Measurements from ENCODE around the gene MOBP.
"Not testable (repeated sequence)": the region's sequence is repeated elsewhere in the genome, so short reads cannot be mapped to it uniquely, and the experiment has no call there.

MOBP gene

DNA sequence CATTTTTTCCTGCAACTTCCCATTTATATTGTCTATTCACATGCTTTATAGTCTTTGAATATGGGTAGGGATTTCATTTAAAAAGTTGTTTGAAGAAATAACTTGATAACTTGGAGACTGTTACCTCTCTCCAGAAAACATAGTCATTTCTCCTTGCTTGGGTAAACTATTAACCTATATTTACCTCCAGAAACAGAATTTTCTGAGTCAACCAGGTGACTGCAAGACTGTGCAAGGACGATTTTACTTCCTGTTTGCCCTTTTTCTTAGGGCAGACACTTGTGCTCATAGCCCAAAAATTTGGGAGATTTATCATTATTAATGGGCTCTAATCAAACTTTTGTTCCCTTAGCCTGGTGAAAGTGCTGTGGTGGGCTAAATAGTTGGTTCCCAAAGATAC, 14.3 kb upstream of the MOBP start:
- no peak for DNase-seq

DNA sequence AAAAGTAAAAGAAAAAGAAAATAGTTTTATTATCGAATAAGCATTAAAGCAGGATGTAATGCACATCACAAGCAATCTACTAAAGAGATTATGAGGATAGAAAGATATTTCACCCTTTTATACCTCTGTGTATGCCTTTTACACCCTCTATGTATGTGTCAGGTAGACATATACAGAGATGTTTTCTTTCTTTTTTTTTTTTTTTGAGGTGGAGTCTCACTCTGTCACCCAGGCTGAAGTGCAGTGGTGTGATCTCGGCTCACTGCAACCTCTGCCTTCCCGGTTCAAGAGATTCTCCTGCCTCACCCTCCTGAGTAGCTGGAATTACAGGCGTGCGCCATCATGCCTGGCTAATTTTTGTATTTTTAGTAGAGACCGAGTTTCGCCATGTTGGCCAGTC, 13.6 kb upstream of the MOBP start:
- DNase-seq: not testable (repeated sequence)

- DNase-seq: no peak
Observed at GRCh38 chr3:39454591-39455217, 12.8 kb upstream of the MOBP start.

DNA sequence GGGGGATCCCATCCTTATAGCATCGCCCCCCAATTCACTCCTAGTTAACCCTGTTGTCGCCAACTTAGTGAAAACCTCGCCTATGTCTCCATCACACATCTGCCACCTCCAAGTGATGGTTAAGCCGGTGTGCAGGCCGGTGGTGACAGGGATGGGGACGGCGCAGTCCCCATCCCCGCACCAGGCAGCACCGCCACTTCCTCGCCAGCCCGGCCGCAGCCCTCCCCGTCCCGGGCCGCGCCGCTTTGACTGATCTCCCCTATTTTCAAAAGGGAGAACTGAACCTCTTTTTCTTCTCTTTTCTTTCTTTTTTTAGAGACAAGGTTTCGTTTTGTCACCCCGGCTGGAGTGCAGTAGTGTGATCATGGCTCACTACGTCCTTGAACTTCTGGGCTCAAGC, 11.3 kb upstream of the MOBP start:
- no peak for DNase-seq

DNA sequence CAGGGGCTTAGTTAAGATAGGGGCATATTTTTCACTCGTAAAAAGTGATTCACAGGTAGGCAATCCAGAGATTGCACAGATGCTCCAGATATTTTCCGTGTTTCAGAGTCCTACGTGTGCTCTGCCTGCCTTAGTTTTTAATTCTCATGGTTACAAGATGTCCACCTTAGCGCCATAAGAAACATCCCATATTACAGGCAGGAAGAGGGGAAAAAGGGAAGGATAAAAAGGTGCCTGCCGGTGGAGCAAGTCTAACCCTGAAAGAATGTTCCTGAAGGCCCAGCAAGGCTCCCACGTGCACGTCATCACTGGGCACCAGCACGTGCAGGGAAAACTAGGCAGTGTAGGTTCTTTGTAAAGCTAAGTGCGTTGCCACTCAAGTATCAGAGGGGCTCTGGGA, 10.1 kb upstream of the MOBP start:
- no peak for DNase-seq

DNA sequence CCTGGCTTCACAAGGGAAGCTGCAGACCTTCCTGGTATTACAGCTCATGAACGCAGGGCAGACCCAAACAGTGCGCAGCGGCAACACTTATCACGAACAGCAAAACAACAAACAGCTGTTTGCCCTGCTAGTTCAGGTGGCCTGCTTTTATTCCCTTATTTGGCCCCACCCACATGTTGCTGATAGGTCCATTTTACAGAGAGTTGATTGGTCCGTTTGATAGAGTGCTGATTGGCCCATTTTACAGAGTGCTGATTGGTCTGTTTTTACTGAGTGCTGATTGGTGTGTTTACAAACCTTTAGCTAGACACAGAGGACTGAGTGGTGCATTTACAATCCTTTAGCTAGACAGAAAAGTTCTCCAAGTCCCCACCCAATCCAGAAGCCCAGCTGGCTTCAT, 8.9 kb upstream of the MOBP start:
- not testable (repeated sequence) for DNase-seq

GRCh38 chr3:39460677-39461076, 6.8 kb upstream of the MOBP start:
- DNase-seq: no peak

DNA sequence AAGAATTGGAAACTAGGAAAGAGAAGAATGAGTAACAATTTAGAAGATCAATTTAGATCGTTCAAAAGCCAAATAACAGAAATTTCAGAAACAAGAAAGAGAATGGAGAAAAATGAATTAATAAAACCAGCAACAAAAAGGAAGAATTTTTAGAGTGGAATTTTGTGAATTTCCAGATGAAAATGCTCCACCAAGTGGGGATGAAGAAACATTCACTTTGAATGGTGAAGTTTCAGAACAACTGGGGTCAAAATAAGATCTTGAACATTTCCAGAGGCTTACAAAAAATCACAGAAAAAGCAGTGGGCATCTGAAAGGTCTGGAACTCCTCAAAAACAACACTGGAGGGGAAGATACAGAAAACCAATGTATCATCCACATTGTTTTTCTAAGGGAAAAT, 4.2 kb upstream of the MOBP start:
- DNase-seq: no peak

DNA sequence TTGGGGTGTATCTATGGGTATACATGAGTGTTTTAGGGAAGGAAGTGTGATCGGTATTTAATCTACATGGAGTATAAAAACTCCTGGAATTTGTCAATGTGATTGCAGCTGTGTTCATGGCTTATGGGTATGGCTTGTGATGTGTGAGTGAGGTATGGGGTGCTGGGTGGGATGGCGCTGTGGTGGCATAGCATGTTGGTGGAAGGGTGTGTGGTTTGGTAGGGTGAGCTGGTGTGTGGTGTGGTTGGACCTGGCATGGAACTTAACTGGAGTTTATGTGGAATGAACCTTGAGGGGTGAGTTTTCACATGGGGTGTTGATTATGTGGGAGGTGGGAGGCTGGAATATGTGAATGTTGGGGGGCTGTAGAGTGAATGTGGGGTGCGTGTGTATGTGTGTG, 492 bp upstream of the MOBP start:
- DNase-seq: no peak

DNA sequence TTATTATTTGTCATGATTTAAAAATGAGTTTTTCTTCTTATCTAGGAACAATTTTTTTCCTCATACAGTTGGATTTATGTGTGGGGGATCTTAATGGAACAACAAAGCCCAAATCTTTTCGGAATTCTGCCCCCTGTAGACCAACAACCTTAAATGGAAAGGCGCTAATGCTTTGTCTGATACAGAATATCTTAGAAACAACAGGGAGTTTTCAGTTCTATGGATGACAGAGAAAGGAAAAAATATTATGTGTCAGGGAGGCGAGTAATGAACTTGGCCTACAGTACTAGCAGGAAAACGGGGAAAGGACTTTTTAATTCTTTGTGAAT, 592 bp downstream of the MOBP start:
- DNase-seq: no peak

GRCh38 chr3:39469258-39469657, 1.8 kb downstream of the MOBP start:
- DNase-seq: no peak

GRCh38 chr3:39469945-39470344, 2.5 kb downstream of the MOBP start:
- no peak for DNase-seq

DNA sequence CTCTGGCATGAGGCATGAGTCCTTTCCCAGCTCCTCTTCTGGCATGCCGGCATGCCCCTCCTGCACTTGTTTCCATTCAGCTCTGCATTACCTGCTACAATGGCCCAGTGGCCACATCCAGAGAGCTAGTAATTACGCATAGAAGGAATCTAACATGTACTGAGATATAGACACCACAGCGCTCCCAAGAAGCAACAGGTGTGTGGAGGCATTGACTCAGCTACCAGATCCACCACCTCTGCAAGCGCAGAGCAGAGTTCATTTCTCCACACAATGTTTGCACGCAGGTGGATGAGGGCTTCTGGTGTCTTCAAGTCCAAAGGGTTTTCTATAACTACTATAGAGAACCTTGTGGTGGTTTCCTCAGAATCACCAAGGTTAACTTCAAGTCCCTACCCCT, 4.2 kb downstream of the MOBP start:
- DNase-seq: no peak

DNA sequence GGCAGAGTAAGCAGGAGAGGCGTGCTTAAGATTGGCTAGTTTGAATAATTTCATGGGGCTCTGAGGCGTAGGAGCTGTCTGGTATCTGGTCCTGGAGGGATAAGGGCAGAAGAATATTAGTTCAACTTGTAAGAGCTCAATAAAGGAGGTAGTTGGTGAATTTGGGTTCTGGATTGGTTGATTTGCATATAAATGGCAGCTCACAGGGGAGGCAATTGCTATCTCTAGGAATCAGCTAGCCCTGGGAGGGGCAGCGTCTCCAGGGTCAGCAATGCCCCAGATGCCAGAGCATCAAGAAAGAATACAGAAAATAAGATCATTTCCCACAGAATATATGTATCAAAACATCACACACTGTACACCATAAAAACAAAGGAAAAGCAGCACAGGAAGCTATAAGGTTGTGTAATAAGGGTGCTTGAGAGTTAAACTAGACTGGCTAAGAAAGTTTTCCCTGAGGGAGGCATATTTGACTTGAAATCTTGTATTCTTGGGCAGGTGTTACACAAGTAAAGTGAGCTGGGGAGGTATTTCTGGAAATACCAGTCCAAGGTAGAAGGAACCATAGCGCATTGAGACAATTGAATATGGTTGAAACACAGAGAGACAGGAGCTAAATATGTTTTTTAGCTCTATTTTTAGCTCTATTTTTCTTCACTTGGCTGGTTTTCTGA, 6.1 kb downstream of the MOBP start:
- DNase-seq: no peak

DNA sequence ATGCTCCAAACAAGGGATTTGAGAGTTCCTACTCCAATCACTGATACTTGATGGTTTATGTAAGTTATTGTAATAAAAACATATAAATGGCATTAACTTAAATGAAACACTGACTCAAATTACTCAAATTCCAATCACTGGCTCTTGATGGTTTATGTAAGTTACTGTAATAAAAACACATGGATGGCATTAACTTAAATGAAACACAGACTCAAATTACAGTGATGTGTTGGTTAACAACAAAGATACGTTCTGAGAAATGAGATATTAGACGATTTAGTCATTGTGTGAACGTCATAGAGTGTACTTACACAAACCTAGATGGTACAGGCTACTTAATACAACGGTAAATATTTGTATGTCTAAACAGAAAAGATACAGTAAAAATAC, 6.6 kb downstream of the MOBP start:
- no peak for DNase-seq

DNA sequence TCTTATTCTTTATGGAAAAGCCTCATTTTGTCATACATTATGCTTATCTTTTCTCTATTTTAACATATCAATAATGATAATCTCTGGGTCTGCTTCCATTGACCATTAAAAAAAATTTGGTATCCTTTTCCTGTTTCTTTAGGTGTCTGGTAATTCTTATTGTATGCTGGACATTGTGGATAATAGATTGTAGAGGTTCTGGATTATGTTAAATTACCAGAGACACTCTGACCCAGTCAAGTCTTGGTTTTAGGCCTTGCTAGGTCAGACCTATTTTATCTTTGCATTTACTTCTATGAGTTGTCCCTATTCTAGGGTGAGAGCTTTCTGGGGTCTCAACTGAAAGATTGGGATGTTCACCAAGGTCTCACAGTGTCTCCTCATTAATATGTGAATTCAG, 9.3 kb downstream of the MOBP start:
- DNase-seq: no peak

GRCh38 chr3:39478226-39478625, 10.7 kb downstream of the MOBP start:
- no peak for DNase-seq

DNA sequence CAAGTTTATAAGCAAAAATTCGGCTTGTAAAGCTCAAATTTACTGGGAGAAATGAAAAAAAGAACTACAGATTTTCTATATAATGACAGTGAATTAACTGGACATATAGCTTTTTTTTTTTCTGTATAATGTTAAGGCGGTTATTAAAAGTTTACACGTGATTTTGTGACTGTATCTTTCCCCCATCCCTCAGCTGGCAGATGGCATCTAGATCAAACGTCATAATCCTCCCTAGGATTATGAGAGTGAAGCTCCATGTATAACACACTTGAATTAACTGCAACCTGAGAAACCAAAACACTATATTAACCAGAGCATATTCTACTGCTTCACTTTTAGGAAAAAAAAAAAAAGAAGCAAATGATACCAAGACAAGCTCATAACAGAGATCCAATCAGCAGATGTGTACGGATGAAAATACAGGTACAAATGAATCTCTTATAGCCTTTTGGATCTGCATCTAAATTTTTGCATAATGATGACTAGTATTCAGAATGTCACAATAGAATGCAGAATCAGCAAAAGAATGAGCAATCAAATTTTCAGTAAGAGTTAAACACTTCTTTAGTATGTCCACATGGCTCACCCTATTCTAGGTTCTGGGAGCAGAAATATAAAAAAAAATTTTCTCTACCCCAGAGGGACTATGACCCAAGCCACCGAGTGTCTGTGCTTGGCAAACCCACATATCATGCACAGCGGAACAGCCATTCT, 12.4 kb downstream of the MOBP start:
- no peak for DNase-seq

- no peak for DNase-seq
Observed at GRCh38 chr3:39485547-39485946, 18.1 kb downstream of the MOBP start.

DNA sequence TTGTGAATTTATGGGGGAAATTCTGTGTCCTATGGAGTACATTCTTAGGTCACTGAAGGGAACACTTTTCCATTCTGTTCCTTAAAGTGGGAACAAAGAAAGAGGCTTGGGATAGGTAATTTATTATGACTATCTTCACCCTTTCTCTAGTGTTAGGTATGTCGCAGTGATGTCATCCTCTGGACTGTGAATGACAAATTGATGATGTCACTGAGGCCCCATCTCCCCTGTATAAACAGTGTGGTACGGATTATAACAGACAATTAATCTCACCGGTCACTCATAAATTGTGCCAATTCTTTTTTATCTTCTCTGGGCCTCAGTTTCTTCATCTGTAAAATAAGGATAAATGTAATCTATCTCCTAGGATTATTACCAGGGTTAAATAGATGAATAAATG, 23.5 kb downstream of the MOBP start:
- no peak for DNase-seq

GRCh38 chr3:39491733-39492350, 24.4 kb downstream of the MOBP start:
- DNase-seq: no peak

DNA sequence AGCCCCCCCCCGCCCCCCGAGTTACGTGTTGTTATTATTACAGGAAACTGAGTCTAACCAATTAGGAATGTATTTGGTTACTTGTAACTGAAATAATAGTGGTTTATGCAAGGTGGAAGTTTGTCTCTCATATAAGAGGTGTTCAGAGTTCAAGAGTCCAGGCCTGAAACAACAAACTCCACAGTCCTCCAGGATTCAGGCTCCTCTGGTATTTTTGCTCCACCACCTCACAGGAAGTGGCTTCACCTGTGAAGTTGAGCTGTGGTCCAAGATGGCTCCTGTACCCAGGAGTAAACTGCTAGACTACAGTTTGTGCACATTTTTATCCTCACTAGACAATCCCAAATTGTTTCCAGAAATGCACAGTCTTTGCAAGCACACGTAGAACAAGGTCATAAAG, 27.3 kb downstream of the MOBP start:
- DNase-seq: no peak

DNA sequence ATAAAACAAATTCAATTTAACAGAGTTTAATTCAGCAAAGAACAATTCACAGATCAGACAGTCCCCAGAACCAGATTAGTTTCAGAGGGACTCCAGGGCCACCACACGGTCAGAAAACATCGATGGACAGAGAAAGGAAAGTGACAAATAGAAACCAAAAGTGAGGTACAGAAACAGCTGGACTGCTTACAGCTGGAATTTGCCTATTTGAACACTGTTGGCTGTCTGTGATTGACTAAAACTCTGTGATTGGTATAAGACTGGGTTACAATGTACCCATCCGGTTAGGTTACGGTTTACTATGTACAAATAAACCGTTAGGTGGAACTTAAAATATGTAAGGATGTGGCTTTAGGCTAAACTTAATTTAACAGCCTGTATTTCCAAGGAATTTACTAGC, 30.3 kb downstream of the MOBP start:
- no peak for DNase-seq

DNA sequence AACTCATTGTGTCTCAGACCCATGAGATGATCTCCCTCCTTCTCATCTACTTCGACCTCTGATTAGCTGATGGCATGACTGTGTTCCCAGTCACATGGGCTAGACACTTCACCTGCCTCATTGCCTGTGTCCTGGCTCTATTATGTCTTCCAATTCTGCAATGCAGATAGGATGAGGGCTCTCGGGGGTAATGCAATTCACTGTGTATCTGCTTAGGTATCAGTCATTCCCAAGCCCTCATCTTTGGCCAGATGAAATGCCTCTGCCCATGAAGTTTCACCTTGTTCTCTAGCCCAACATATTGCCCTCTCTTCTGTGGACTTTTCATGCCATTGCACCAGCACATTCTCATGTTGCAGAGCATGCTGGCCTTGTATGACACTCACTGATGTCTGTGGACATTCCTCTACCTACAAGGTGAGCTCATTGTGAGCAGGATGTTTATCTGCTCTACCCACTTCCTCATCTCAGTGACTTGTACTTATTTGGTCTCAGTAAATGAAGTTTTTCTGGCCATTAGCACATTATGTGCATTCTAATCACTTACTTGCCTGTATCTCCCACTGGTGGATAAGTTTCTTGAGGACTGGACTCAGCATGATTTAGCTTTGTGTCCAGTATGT, 32.3 kb downstream of the MOBP start:
- no peak for DNase-seq
